GM18499 (cell line): ENCODE measurements around the gene KRT74.
"Not testable (repeated sequence)": the region's sequence is repeated elsewhere in the genome, so short reads cannot be mapped to it uniquely, and the experiment has no call there.

Experiments used
- ATAC-seq: cut with Tn5 transposase; IDR thresholded peaks from one replicate; pipeline ENCODE4 v1.9.1; 2021; ENCODE audit warnings: moderate number of reproducible peaks; ENCODE audit not compliant: insufficient read depth, unreplicated experiment

KRT74 gene

GRCh38 chr12:52604859-52605258, 31.2 kb upstream of the KRT74 start:
- ATAC-seq, result no peak

DNA sequence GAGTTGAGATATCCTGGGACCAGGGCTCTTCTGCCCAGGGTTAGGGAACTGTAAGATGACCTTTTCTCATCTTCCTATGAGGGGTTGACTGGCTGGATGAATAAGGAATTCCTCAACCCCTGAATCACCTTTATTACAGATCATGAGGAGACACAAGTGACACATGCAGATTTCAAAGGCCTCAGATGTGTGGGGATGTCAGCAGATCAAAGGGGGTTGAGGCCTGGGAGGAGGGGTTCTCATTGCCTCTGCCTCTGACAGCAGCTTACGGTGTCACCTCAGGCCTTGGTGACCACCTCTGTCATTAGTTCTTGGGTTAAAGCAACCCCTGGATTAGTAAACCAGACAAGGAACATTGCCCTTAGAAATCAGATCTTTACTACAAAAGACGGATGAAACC, 29.7 kb upstream of the KRT74 start:
- no peak for ATAC-seq

- no peak for ATAC-seq
Observed at GRCh38 chr12:52602552-52602951, 28.9 kb upstream of the KRT74 start.

GRCh38 chr12:52601671-52602070, 28.0 kb upstream of the KRT74 start:
- ATAC-seq, result no peak

- ATAC-seq, result no peak
Observed at GRCh38 chr12:52600941-52601481, 27.4 kb upstream of the KRT74 start, which contains the start of gene KRT72. Gene KRT72, minus strand, starts transcription at chr12:52601463. Its CDS starts 11 bp downstream, at chr12:52601452.

DNA sequence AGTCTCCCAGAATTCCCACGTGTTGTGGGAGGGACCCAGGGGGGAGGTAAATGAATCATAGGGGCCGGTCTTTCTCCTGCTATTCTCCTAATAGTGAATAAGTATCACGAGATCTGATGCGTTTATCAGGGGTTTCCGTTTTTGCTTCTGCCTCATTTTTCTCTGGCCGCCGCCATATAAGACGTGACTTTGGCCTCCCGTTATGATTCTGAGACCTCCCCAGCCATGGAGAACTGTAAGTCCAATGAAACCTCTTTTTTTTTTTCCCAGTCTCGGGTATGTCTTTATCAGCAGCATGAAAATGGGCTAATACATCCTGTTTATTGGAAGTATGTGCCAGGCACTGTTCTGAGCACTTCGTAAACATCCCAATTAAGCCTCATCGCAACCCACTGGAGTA, 26.8 kb upstream of the KRT74 start:
- no peak for ATAC-seq

GRCh38 chr12:52600071-52600470, 26.4 kb upstream of the KRT74 start:
- no peak for ATAC-seq

- no peak for ATAC-seq
Observed at GRCh38 chr12:52598966-52599365, 25.3 kb upstream of the KRT74 start.

- ATAC-seq, result not testable (repeated sequence)
Observed at GRCh38 chr12:52594237-52594636, 20.6 kb upstream of the KRT74 start.

GRCh38 chr12:52591521-52591920, 17.9 kb upstream of the KRT74 start:
- ATAC-seq, result no peak

- no peak for ATAC-seq
Observed at GRCh38 chr12:52590021-52590420, 16.4 kb upstream of the KRT74 start.

- ATAC-seq, result no peak
Observed at GRCh38 chr12:52587563-52587962, 13.9 kb upstream of the KRT74 start.

DNA sequence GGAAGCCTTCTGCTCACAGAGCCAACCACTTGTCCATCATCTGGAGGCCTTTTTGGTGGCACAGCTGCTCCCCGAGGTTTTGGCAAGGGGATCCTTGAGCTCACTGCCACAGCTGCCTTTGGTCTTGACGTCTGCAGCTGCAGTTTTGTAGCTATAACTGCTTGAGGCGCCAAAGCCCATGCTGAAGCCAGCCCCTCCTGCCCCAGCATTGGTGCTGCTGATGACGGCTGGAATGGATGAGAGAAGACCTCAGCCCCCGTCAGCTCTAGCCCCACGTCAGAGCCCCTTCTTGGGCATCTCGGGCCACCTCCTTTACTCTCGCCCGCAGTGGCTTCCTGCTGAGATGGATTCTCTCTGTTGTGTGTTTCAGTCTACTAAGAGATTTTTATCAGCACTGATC, 12.3 kb upstream of the KRT74 start:
- ATAC-seq, result no peak

- ATAC-seq, result no peak
Observed at GRCh38 chr12:52585066-52585465, 11.4 kb upstream of the KRT74 start.

DNA sequence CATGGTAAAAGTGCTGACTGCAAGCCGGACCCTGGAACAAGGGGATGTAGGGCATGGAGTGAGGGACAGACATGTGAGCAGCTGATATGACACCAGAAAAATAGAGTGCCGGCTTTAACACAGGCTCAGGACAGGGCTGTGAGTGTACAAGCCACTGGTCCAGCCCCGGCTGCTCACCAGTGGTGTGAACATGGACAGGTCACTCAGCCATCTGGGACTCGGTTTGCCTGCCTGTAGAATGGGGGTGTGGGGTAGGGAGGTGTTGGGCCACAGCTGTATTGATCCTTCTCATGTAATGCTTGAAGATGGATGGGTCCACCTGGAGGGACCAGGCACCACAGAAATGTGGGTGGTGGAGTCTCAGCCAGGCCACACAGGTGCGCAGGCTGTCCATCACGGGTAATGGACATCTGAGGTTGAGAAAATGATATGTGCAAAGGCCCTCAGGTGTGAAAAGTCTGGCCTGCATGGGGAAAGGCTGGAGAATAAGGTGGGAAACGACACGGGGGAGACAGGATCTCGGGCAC, 10.6 kb upstream of the KRT74 start:
- no peak for ATAC-seq

- no peak for ATAC-seq
Observed at GRCh38 chr12:52582971-52583456, 9.4 kb upstream of the KRT74 start.

DNA sequence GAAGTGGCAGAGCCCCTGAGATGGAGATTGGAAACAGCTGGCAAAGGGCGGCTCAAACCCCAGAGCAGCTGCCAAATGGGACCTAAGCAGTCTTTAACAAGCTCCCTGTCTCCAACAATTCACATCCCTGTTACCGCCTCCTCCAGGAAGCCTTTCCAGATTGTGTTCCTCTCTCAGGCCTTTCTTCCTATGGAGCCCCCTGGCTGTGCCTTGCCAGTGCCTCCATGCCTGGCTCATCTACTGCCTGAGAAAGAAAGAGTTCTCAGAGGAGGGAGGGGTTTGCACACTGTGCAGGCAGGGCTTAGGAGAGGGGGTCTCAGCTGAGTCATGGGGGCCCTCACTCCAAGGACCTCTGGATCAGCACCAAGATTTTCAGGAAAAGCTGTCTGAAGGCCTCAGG, 8.8 kb upstream of the KRT74 start:
- no peak for ATAC-seq

GRCh38 chr12:52581481-52581880, 7.8 kb upstream of the KRT74 start:
- ATAC-seq, result no peak

DNA sequence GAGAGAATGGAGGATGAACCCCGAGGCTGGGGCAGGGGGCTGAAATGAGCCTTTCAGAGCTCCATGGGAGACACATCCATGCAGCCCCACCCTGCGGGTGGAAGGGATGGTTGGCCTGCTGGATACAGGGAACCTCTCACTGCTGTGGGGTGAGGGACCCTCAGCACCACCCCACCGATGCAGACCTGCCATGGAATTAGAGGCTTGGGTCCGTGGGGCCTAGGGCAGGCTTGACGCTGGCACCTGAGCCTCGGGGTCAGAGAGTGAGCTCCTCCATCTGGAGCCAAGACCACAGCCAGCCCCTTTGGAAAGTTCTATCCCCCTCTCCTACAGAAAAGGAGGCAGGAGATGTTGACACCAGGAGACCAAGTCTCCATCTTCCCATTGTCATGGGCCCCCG, 7.4 kb upstream of the KRT74 start:
- ATAC-seq, result no peak

DNA sequence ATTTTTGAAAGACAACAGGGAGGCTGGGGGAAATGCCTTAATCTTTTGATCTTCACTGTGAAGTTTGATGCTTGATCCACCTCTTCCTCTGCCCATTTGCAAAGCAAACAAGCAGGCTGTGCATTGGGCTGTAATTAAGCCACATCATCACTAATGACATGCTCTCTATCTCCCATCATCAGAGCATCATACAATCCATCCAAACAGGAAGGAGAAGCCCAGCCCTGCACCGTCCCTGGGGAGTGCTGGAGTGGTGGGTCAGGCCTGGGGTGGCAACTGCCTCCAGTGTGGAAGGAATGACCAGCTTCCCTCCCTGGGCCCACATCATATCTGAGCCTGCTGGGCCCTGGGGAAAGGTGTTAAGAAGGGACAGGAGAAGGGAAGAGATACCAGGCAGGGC, 6.9 kb upstream of the KRT74 start:
- no peak for ATAC-seq

- ATAC-seq, result no peak
Observed at GRCh38 chr12:52579468-52580465, 6.1 kb upstream of the KRT74 start.
